NCI-H1105 (cell line): Measurements from ENCODE around the gene GLA.

Source experiments
- DNase-seq: peaks from one replicate; lab custom pipeline; 2025; lab: John Stamatoyannopoulos, UW

The GLA gene

DNA sequence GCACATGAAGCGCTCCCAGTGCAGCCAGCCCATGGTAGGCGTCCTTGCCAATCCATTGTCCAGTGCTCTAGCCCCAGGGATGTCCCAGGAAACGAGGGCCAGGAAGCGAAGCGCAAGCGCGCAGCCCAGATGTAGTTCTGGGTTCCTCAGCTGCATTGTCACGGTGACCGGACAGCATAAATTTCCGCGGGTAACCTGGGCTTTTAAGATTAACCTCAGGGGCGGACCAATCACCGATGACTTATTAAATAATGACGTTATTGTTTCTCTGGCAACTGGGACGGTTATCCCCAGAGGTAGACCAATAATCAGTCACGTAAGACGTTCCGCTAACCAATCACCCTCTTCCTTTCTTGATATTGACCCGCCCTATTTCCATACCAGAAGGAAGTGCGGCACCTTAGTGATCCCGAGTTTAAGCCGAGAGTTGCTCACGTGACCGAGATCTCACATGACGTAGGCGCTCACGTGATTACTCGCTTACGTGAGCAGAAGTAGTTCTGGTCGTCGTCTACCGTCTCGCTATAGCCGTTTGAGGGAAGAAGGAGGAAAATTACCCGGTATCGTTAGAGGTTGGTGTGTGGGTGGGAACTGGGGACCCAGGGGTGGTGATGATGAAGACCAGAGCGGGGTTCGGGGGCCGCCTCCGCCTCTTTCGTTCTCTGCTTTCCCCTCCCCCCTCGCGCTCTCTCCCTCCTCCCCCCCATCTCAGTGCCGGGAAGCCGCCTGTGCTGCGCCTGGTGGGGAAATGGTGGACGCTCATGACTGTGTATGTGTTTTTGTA, at the start of gene GLA, which contains the start of gene HNRNPH2:
GLA (minus strand) TSS at position 178 of the 784 bp plus-strand sequence; CDS start at position 156, 22 bp downstream.
HNRNPH2 (plus strand) TSS at position 475 of the 784 bp plus-strand sequence. CDS start 3,767 bp downstream, outside the sequence.
- peak; percentile 93 for DNase-seq

DNA sequence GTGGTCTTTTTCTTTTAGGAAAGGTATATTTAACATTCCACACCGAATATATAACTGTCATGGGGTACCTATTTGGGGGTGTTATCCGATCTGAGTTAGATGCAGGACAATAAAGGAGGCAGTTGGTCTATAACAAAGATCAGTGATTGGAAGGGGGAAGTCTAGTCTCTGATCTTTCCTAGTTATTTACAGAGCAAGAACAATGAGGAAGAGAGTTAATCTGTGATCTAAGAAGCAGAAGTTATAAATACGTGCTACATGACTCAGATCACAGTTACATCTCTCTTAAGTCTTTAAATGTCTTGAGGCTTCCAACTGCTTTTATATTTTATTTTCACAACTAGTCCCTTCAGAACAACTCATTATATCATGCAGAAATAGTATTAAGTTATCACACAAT, 44.3 kb upstream of the GLA start:
- no peak for DNase-seq

DNA sequence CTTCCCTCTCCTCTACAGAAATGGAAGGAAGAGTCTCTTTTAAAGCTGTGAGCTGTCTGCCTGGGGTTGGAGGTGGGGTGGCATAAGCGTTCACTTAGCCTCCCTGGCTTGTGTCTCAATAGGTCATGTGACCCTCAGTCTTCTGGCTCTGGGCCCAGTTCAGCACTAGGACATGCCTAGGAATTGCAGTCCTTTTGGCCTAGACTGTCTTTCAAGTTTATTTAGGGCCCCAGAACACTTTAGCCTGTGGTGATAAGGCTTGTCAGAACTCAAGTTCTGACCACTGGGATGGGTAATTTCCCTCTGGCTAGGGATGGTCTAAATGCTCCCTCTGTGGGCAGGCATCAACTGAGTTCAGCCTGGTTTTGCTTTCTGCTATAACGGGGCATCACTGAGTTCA, 43.2 kb upstream of the GLA start:
- no peak for DNase-seq

DNA sequence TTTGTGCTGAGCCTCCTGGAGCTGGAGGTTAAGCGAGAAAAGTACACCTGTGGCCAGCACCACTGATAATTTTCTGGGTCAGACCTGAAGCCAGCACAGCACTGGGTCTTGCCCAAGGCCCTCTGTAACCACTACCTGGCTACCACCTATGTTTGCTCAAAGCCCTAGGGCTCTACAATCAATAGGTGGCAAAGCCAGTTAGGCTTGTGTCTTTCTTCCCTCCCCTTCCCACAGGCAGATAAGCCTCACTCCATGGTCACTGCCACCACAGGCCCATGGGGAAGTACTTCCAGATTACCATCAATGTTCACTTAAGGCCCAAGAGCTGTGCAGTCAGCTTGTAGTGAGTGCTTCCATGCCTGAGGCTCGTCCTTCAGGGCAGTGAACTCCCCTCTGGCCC, 42.4 kb upstream of the GLA start:
- no peak for DNase-seq

DNA sequence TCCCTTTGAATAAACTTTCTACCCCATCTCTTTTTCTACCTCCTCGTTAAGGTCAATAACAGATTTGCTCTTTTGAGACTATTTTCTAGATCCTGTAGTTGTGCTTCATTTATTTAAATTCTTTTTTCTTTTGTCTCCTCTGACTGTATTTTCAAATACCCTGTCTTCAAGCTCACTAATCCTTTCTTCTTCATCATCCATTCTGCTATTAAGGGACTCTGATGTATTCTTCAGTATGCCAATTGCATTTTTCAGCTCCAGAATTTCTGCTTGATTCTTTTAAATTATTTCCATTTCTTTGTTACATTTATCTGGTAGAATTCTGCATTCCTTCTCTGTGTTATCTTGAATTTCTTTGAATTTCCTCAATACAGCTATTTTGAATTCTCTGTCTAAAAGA, 41.6 kb upstream of the GLA start:
- DNase-seq: no peak

DNA sequence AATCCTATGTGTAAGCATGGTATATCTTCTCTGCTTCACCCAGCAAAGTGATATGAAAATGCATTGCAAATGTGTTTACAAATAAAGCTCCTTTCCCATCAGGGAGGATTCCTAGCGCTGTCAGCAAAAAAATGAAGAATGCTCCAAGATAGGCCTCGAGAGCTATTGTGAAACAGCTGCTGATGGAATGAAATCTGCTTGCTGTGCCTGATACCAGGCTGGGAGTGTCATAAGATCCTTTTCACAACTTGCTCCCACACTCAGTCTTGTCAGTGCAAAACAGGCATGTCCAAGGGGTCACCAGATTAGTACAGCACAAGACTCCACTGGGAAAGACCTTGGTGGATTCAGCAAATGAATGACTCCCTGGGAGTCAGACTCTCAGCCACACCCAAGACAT, 34.4 kb upstream of the GLA start:
- no peak for DNase-seq

DNA sequence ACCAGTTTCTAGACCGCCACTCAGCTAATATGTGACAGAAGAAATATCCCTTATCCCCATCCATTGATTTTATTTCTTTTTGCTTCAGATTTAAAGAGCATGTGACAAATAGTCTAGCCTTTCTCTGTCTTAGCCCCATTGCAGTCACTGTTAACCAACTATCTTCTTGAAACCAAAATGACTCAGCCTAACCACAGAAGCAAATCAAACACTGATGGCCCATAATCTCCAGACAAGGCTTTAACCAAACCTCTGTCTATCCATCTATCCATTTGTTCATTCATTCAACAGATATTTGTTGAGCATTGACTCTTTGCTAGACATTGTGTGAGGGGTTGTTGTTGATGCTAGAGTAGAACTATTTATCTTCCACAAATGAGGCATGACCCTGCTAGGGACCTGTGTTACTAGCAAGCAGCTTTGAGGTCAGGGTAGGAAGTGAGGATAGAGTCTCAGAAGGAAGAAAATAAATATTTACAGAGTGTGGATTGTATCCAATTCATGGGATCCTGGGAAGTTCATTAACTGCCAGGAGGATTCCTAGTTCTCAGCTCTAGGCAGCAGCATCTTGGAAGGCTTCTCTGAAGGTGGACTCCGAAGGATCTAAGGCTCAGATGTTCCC, 22.8 kb upstream of the GLA start:
- no peak for DNase-seq

DNA sequence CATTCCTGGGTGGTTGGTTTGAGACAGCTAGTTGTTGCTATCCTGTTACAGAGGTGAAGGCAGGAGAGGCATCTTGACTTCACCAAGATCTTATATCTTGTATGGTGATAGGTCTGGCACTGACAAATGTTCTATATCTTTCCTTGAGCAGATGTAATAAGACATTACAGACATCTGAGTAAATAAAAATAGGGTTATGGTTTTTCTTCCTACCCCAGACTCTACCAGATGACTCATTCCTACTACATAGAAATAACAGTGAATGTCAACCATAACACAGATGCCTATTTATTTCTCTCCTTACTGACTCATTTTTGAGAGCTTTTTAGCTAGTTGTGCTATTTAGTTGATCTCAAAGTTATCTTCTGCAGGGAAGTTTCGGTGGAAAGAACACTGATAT, 22.2 kb upstream of the GLA start:
- DNase-seq: no peak

DNA sequence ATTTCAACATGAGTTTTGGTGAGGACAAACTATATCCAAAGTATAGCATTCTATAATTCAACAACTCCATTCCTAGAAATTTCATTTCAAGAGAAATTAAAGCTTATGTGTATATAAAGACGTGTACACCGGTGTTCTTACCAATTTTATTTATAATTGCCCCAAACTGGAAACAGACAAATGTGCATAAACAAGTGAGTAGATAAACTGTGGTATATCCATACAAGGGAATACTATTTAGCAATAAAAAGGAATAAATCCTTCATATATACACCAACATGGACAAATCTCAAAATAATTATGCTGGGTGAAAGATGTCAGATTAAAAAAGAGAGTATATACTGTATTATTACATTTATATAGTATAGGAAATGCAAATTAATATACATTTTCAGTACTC, 20.2 kb upstream of the GLA start:
- DNase-seq: no peak

DNA sequence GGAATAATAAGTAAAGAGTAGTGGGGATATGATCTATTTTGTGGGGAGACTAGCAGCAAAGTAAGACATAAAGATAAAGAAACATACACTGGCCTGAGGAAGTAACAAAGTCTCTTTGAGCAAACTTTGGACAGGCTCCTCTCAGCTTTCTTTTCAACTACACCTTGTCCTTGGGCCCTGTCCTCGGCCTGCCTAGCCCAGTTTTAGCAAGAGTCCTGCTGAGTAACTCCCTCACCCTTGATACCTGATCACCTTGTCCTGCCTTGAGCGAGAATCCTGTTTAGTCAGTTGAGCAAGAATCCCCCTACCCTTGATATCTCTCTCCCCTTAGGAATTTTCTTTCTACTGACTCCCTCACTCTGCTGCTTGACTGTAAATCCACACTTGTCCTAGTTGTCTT, 11.8 kb upstream of the GLA start:
- no peak for DNase-seq

DNA sequence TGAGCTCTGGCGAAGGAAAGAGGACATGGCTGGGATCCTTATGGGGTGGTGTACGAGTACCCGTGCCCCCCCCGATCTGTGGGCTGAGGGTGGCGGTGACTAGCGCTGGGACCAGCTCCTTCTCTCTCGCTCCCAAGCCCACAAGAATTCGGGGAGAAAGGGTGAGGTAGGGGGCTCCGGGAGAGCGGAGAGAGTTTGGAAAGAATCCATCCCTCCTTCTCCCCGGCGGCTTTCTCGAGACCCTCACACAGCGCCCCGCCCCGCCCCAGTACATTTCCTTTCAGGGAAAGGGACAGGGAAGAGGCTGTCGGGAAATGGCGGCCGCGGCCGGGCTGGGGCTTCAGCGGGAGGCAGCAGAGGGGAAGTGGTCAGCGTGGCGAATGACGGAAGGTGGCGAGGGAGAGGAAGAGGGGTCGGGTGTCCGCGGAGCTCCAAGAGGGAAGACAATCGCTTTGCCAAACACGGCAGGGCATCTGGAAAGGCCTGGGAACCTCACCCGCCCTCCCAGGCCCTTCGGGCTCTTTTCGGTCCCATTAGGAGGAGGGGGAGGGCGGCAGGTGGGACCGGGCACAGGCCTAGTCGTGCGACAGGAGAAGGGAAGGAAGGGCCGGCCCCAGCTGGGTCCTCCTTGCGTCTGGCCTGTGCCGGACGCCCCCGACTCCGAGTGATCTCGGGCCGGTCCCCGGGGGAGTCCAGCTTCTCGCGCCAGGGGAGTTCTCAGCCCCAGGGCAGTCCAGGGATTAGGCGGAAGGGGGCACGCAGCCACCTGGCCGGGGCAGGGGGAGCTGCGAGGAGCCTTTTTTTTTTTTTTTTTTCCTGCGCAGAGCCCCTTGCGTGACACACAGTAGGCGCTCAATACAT, 10.5 kb upstream of the GLA start:
- DNase-seq: peak; percentile 26

DNA sequence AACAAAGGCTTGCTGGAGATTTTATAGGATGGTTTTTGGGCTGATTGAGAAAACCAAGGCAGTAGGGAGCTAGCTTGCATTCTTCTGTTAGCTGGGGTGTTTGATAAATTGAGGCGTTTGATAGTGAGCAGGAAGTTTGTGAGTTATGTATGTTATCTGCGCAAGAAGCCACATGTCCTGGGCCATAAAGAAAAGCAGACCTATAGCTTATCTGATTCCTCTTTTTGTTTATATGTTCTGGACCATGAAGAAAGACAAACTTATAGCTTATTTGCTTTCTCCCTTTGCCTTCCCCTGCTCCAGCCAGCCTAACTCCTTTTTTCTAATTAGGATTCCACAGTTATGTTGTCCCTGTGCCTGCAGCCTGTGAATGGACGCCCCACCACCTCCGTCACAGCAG, 9.5 kb upstream of the GLA start:
- DNase-seq: no peak

DNA sequence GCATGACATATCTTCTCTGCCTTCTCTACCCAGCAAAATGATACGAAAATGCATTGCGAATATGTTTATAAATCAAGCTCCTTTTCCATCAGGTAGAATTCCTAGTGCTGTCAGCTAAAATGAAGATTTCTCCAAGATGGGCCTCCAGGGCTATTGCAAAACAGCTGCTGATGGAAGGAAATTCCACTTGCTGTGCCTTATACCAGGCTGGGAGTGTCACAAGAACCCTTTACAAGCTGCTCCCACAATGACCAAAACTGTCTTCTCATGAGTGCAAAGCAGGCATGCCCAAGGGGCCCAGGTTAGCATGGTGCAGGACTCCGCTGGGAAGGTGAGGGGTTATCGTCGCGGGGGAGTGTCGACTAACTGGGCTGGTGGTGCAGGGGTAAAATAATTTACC, 9.0 kb upstream of the GLA start:
- DNase-seq: no peak

DNA sequence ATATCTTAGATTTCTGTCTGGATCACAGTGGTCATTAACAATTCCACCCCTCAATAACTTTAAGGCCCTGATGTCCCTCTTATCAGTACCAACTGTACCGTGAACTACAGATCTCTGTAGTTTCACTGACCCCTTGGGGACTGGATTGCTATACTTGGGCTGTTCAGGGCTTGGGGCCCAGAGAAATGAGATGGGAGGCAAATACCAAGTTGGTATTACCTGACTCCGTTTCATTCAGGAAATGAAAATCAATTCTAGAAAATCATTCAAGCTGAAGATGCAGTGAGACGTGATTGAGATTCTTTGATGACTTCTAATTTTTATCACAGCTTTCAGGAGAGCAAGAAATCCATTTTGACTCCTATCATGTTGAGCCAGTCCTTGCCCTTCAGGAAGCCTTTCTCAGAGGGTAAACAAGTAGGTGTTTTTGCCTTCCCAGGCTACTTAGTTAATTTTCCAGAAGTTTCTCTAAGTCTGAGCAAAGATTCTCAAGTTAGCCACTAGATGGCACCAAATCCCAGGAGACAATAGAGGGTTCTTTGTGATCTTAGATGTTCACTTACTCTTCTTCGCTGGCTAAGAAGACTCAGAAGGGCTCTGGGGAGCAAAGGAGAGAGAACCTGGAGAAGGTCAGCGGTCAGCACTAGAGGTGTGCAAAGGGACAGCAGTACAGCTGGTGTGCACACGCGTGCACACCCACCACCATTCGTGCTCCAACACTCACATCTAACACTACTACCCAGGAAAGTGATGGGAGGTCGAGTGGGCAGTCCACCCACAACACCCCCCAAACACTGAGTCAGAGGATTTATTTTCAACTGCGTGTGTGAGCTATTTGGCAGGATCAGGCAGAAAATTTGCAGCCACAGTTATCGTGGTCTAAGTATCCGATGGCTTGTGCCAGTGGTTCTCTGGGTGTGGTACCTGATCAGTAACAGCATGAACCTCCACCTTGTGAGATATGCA, 7.7 kb upstream of the GLA start:
- peak; percentile 44 for DNase-seq

DNA sequence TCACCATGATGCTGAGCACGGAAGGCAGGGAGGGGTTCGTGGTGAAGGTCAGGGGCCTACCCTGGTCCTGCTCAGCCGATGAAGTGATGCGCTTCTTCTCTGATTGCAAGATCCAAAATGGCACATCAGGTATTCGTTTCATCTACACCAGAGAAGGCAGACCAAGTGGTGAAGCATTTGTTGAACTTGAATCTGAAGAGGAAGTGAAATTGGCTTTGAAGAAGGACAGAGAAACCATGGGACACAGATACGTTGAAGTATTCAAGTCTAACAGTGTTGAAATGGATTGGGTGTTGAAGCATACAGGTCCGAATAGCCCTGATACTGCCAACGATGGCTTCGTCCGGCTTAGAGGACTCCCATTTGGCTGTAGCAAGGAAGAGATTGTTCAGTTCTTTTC, 4.3 kb upstream of the GLA start:
- no peak for DNase-seq

DNA sequence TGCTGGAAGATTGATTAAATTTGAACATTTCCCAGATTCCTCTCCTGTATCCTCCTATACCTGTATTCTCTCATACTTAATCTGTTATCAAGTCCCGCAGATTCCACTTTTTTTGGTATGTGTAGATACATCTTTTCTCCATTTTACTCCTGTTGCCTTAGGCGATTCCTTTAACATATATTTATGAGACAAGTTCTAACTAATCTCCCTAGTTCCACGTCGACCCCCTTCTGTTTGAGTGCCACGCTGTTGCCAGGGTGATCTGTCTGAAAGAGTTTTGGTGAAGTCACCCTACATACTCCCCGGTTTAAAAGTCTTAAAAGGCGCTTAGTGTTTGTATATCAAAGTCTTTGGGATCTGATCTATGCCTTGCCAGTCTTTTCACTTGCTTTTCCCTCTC, 2.7 kb upstream of the GLA start:
- no peak for DNase-seq

DNA sequence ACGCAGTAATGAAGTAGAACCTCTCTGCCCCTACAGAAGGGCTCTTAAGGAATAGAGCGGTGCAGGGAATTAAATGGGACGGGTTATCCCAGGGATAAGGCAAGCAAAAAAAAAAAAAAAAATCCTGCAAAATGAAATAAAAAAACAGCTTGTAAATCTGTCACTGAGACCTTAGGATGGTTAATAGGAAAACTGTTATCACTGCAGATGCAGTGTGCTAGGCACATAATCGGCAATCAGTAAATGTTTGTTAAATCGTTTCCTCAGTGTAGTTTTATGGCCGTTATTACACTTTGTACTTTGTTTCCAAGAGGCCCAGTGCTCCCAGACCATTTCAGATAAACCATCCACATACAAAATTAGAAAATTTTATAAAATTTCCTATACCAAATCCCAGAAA, 1.3 kb upstream of the GLA start:
- no peak for DNase-seq

DNA sequence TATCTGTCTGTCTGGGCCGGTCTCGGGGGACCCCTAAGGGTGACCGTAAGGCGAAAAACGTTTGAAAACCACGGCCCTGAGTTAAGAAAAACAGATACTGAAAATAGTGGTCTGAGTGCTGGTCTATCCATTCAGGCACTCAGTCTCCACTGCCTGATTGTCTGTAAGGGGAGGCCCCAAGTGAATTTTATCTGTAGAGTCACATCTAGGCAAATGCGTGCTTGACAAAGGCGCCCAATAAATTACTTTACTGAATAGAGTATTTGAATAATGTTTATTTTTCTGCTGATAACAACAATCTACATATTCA, 762 bp upstream of the GLA start:
- DNase-seq: no peak

DNA sequence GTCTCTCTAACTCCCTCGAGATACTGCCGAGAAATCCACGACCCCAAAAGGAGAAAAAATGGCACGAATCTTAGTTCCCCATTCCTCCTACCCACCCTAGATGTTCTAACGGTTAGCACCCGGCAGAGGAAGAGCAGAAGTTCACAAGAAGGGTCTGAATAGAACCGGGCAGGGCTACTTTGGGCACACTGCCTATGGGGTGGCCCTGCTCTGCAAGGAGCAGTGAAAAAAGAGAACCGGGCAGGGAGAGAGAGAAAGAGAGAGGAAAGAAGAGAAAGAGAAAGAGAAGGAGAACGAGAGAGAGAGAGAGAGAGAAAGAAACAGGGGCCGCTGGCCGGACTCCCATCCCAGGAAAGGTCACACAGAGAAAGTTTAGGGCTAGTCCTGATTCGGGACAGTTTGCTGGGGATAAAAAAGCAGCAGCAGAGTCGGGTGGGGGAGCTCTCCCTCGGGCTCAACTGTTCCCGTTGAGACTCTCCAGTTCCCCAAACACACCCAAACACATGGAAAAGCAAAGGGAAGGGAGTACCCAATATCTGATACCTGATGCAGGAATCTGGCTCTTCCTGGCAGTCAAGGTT, 468 bp downstream of the GLA start:
- no peak for DNase-seq

DNA sequence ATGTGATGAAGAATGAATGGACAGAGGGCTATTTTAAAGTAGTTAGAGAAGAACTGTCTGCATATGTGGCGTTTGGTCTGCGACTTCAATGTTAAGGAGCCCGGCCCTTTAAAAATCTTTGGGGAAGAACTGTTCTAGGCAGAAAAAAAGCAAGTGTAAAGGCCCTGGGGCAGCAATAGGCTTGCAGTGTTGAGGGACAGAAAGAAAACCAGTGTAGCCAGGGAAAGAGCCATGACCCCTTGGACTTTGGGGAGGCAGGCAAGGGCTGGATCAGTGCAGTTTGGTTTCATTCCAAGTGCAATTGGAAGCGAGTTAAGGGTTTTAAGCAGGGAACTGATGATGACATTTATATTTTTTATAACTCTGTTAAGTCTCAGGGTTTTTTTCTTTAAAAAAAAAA, 7.9 kb downstream of the GLA start:
- DNase-seq: no peak

DNA sequence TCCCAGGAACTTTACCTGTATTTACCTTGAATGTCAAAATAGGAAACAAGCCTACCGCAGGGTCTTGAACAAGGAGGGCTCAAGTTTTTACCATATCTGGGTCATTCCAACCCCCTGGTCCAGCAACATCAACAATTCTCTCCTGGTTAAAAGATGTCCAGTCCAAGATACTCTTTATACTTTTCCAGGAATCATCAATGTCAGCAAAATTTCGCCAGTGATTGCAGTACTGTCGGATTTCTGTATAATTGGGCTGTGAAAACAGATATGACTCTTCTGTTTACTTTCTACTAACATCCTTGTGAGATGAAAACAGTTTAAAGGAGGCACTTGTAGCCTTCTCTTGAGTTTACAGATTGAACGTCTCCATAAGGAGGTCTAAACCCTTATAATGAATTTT, 9.0 kb downstream of the GLA start:
- no peak for DNase-seq

DNA sequence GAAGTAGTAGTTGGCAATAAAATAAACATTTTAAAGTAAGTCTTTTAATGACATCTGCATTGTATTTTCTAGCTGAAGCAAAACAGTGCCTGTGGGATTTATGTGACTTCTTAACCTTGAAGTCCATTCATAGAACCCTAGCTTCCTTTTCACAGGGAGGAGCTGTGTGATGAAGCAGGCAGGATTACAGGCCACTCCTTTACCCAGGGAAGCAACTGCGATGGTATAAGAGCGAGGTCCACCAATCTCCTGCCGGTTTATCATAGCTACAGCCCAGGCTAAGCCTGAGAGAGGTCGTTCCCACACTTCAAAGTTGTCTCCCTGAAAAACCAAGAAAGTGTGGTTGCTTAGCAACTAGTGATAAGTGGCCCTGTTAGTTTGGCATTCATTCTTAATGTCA, 9.9 kb downstream of the GLA start:
- DNase-seq: no peak
